Adipocyte (in vitro differentiated cells): ENCODE data around the gene TENM3.
"Not testable (repeated sequence)": the region's sequence is repeated elsewhere in the genome, so short reads cannot be mapped to it uniquely, and the experiment has no call there.

Experiments used
- DNase-seq: peaks from one replicate; pipeline ENCODE4 v3.0.0-alpha.2; 2015; ENCODE audit warnings: low read depth
- H3K27me3 ChIP-seq: replicated peaks from 2 replicates; pipeline ENCODE4 v1.7.0; 2013; ENCODE audit warnings: mild to moderate bottlenecking, low read length, moderate library complexity; ENCODE audit not compliant: control insufficient read depth, insufficient read depth
- H3K36me3 ChIP-seq: 2 replicates; pipeline ENCODE4 v1.7.0; 2013; ENCODE audit warnings: low read length, mild to moderate bottlenecking, moderate library complexity; ENCODE audit not compliant: control insufficient read depth, insufficient read depth, severe bottlenecking
- H3K4me1 ChIP-seq: 2 replicates; pipeline ENCODE4 v1.7.0; 2013; ENCODE audit warnings: mild to moderate bottlenecking, low read length, moderate library complexity; ENCODE audit not compliant: control insufficient read depth, insufficient read depth
- H3K4me3 ChIP-seq: 2 replicates; pipeline ENCODE4 v1.7.0; 2013; ENCODE audit warnings: mild to moderate bottlenecking, low read length, moderate library complexity
- H3K9ac ChIP-seq: 2 replicates; pipeline ENCODE4 v1.7.0; 2013; ENCODE audit warnings: mild to moderate bottlenecking, low read length, moderate library complexity
- H3K9me3 ChIP-seq: 2 replicates; pipeline ENCODE4 v1.7.0; 2013; ENCODE audit warnings: mild to moderate bottlenecking, low read length, moderate library complexity; ENCODE audit not compliant: control insufficient read depth

TENM3 gene

DNA sequence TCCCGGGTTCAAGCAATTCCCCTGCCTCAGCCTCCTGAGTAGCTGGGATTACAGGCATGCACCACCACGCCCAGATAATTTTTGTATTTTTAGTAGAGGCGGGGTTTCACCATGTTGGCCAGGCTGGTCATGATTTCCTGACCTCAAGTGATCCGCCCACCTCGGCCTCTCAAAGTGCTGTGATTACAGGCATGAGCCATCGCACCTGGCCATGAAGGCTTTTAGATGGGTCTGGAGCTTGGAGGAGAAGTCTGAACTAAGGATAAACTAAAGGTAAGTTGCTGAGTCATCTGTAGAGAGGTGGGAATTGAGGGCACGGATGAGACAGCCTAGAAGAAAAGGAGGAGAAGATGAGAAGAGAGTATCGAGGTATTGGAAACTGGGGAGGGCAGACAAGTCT lies at the start of gene TENM3:
TSS of gene TENM3 (plus strand) at position 199 of the 400 bp plus-strand sequence. CDS start 80,619 bp downstream, outside the sequence.
- H3K9me3 ChIP-seq, H3K9ac ChIP-seq, DNase-seq, H3K4me3 ChIP-seq, H3K27me3 ChIP-seq, H3K36me3 ChIP-seq: not testable (repeated sequence)
- H3K4me1 ChIP-seq: peaks cover 41% of the 10 kb centered on the region

GRCh38 chr4:182194091-182194824 lies 48.9 kb upstream of the TENM3 start:
- no peaks in the 10 kb centered on the region for H3K9me3 ChIP-seq
- no peaks in the 10 kb centered on the region for H3K27me3 ChIP-seq
- H3K9ac ChIP-seq: no peak overlapping the region
- no peak for DNase-seq
- H3K36me3 ChIP-seq: no peaks in the 10 kb centered on the region
- H3K4me1 ChIP-seq: peaks cover 41% of the 10 kb centered on the region
- H3K4me3 ChIP-seq: no peak overlapping the region

DNA sequence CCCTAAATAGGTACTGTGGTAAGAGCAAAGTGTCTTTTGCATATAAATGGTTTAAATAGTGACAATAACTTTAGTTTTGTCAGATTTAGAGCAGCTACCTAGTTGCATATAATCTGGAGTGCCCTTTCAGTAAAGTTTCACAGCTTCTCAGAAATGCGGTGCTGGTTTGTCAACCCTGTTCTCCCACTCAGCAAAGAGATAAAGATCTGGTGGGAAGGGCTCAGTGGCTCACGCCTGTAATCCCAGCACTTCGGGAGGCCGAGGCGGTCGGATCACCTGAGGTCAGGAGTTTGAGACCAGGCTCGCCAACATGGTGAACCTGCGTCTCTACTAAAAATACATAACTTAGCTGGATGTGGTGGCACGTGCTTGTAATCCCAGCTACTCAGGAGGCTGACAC lies 45.6 kb upstream of the TENM3 start:
- peaks cover 11% of the 10 kb centered on the region for H3K4me1 ChIP-seq

GRCh38 chr4:182201871-182202270 lies 41.3 kb upstream of the TENM3 start:
- Histone ChIP-seq H3K9me3 (no peaks in the 10 kb centered on the region), H3K27me3 (no peaks in the 10 kb centered on the region), H3K4me3 (no peak overlapping the region), H3K9ac (no peak overlapping the region), H3K4me1 (peaks cover 7% of the 10 kb centered on the region), H3K36me3 (no peaks in the 10 kb centered on the region)
- DNase-seq: no peak

More for the DNA sequence above, 45.6 kb upstream of the TENM3 start:
- no peaks in the 10 kb centered on the region for H3K27me3 ChIP-seq
- DNase-seq: no peak
- H3K9me3 ChIP-seq: no peaks in the 10 kb centered on the region
- H3K36me3 ChIP-seq: no peaks in the 10 kb centered on the region
- no peak overlapping the region for H3K9ac ChIP-seq
- no peak overlapping the region for H3K4me3 ChIP-seq

GRCh38 chr4:182202650-182203049 lies 40.6 kb upstream of the TENM3 start:
- Histone ChIP-seq H3K36me3 (no peaks in the 10 kb centered on the region), H3K4me1 (peaks cover 15% of the 10 kb centered on the region), H3K9ac (no peak overlapping the region), H3K4me3 (no peak overlapping the region), H3K9me3 (no peaks in the 10 kb centered on the region), H3K27me3 (no peaks in the 10 kb centered on the region)
- no peak for DNase-seq

GRCh38 chr4:182203872-182204411 lies 39.3 kb upstream of the TENM3 start:
- Histone ChIP-seq H3K27me3 (no peaks in the 10 kb centered on the region), H3K36me3 (no peaks in the 10 kb centered on the region), H3K4me1 (peaks cover 22% of the 10 kb centered on the region), H3K9ac (no peak overlapping the region), H3K9me3 (no peaks in the 10 kb centered on the region), H3K4me3 (no peak overlapping the region)
- no peak for DNase-seq

GRCh38 chr4:182205306-182205705 lies 37.9 kb upstream of the TENM3 start:
- Histone ChIP-seq H3K9me3 (no peaks in the 10 kb centered on the region), H3K27me3 (no peaks in the 10 kb centered on the region)
- DNase-seq: no peak

GRCh38 chr4:182206266-182206665 lies 36.9 kb upstream of the TENM3 start:
- peaks cover 29% of the 10 kb centered on the region for H3K4me1 ChIP-seq
- no peaks in the 10 kb centered on the region for H3K36me3 ChIP-seq
- no peak for DNase-seq
- H3K9me3 ChIP-seq: no peaks in the 10 kb centered on the region
- H3K27me3 ChIP-seq: no peaks in the 10 kb centered on the region
- peak overlapping the region; percentile 82 for H3K9ac ChIP-seq
- H3K4me3 ChIP-seq: no peak overlapping the region

More at GRCh38 chr4:182205306-182205705, 37.9 kb upstream of the TENM3 start:
- Histone ChIP-seq H3K4me3 (no peak overlapping the region), H3K36me3 (no peaks in the 10 kb centered on the region), H3K4me1 (peaks cover 29% of the 10 kb centered on the region), H3K9ac (no peak overlapping the region)

- Histone ChIP-seq H3K4me1 (peaks cover 31% of the 10 kb centered on the region), H3K27me3 (no peaks in the 10 kb centered on the region), H3K9me3 (no peaks in the 10 kb centered on the region), H3K36me3 (no peaks in the 10 kb centered on the region), H3K9ac (peak overlapping the region; percentile 82), H3K4me3 (peak overlapping the region; percentile 32)
- no peak for DNase-seq
Observed at GRCh38 chr4:182206916-182207315, 36.3 kb upstream of the TENM3 start.

- peak; percentile 83 for DNase-seq
- H3K4me1 ChIP-seq: peaks cover 40% of the 10 kb centered on the region
- no peaks in the 10 kb centered on the region for H3K27me3 ChIP-seq
- H3K9me3 ChIP-seq: no peaks in the 10 kb centered on the region
- H3K36me3 ChIP-seq: no peaks in the 10 kb centered on the region
- peak overlapping the region; percentile 82 for H3K9ac ChIP-seq
- H3K4me3 ChIP-seq: peak overlapping the region; percentile 56
Observed at GRCh38 chr4:182207830-182208396, 35.3 kb upstream of the TENM3 start.

- Histone ChIP-seq H3K4me3 (peak overlapping the region; percentile 56), H3K9ac (peak overlapping the region; percentile 82), H3K4me1 (peaks cover 47% of the 10 kb centered on the region), H3K36me3 (no peaks in the 10 kb centered on the region), H3K27me3 (no peaks in the 10 kb centered on the region), H3K9me3 (no peaks in the 10 kb centered on the region)
- no peak for DNase-seq
Observed at GRCh38 chr4:182208526-182209050, 34.6 kb upstream of the TENM3 start.
